Measurements from ENCODE around the gene PCID2. TPM values are rescaled to one million over a fixed set of nuclear protein-coding genes. Genes with fewer than 3 reads are reported as not detected.
A peak's percentile ranks its signal among the peaks of the same experiment; 100 is the strongest.

The PCID2 gene
- polyA plus RNA-seq, 10 donors, result 30.8 to 55.4 (median 42.6) TPM

GRCh38 chr13:113190181-113190580 is 18.3 kb downstream of the PCID2 start:
- no peak for DNase-seq

- no peak for DNase-seq
Observed at GRCh38 chr13:113187883-113188665, 20.4 kb downstream of the PCID2 start.

GRCh38 chr13:113187263-113187669 is 21.2 kb downstream of the PCID2 start:
- DNase-seq, result peak in 1 of 3 donors; percentile 96

- no peak for DNase-seq
Observed at GRCh38 chr13:113186061-113186900, 22.2 kb downstream of the PCID2 start.

- DNase-seq, result no peak
Observed at GRCh38 chr13:113184568-113185440, 23.7 kb downstream of the PCID2 start.

GRCh38 chr13:113183450-113184129 is 24.9 kb downstream of the PCID2 start:
- DNase-seq, result no peak

- no peak for DNase-seq
Observed at GRCh38 chr13:113182046-113182445, 26.4 kb downstream of the PCID2 start.

GRCh38 chr13:113179374-113180230 is 28.9 kb downstream of the PCID2 start:
- DNase-seq, result no peak

GRCh38 chr13:113178896-113179167 is 29.6 kb downstream of the PCID2 start:
- DNase-seq, result no peak

GRCh38 chr13:113178070-113178895 is 30.2 kb downstream of the PCID2 start:
- peak in 1 of 3 donors; percentile 80 for DNase-seq

- DNase-seq, result no peak
Observed at GRCh38 chr13:113176822-113177221, 31.6 kb downstream of the PCID2 start.

- no peak for DNase-seq
Observed at GRCh38 chr13:113176280-113176679, 32.2 kb downstream of the PCID2 start.

GRCh38 chr13:113172419-113172926 is 36.0 kb downstream of the PCID2 start:
- no peak for DNase-seq

- no peak for DNase-seq
Observed at GRCh38 chr13:113171250-113172125, 37.0 kb downstream of the PCID2 start.

GRCh38 chr13:113170511-113170910 is 38.0 kb downstream of the PCID2 start:
- no peak for DNase-seq

GRCh38 chr13:113169277-113170272 is 38.9 kb downstream of the PCID2 start:
- no peak for DNase-seq

- no peak for DNase-seq
Observed at GRCh38 chr13:113168211-113168610, 40.3 kb downstream of the PCID2 start.
